WI38 (cell line): ENCODE measurements around the gene PCDHGB5.

Source experiments
- H3K4me3 ChIP-seq: 2 replicates; pipeline ENCODE4 v1.5.1; 2011; ENCODE audit warnings: low read depth, mild to moderate bottlenecking, control low read depth, low read length
- TF ChIP-seq, protein P1 (sequence below): IDR thresholded peaks from 2 replicates; pipeline ENCODE4 v1.5.1; 2012; ENCODE audit warnings: low read depth, mild to moderate bottlenecking, control low read depth, low read length

Gene PCDHGB5

GRCh38 chr5:141419074-141419880, 21.5 kb downstream of the PCDHGB5 start:
- H3K4me3 ChIP-seq = no peak overlapping the region
- TF ChIP-seq, protein P1, sequence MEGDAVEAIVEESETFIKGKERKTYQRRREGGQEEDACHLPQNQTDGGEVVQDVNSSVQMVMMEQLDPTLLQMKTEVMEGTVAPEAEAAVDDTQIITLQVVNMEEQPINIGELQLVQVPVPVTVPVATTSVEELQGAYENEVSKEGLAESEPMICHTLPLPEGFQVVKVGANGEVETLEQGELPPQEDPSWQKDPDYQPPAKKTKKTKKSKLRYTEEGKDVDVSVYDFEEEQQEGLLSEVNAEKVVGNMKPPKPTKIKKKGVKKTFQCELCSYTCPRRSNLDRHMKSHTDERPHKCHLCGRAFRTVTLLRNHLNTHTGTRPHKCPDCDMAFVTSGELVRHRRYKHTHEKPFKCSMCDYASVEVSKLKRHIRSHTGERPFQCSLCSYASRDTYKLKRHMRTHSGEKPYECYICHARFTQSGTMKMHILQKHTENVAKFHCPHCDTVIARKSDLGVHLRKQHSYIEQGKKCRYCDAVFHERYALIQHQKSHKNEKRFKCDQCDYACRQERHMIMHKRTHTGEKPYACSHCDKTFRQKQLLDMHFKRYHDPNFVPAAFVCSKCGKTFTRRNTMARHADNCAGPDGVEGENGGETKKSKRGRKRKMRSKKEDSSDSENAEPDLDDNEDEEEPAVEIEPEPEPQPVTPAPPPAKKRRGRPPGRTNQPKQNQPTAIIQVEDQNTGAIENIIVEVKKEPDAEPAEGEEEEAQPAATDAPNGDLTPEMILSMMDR = no peak

GRCh38 chr5:141420855-141421488, 23.2 kb downstream of the PCDHGB5 start, which contains the start of gene PCDHGA11:
TSS of gene PCDHGA11 (plus strand) at chr5:141421051. CDS start at chr5:141421228, 177 bp downstream.
- H3K4me3 ChIP-seq = peak within 1 kb of the TSS; percentile 36
- TF ChIP-seq, protein P1 = peak; percentile 60

- TF ChIP-seq, protein P1 = no peak
- peak overlapping the region; percentile 36 for H3K4me3 ChIP-seq
Measured at GRCh38 chr5:141421489-141421855, 23.7 kb downstream of the PCDHGB5 start.

DNA sequence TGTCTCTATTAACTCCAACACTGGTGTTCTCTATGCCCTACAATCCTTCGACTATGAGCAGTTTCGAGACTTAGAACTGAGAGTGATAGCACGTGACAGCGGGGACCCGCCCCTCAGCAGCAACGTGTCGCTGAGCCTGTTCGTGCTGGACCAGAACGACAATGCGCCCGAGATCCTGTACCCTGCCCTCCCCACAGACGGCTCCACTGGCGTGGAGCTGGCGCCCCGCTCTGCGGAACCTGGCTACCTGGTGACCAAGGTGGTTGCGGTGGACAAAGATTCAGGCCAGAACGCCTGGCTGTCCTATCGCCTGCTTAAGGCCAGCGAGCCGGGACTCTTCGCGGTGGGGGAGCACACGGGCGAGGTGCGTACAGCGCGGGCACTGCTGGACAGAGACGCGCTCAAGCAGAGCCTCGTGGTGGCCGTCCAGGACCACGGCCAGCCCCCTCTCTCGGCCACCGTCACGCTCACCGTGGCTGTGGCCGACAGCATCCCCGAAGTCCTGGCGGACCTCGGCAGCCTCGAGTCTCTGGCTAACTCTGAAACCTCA, 25.1 kb downstream of the PCDHGB5 start:
- TF ChIP-seq, protein P1 = no peak
- no peak overlapping the region for H3K4me3 ChIP-seq

DNA sequence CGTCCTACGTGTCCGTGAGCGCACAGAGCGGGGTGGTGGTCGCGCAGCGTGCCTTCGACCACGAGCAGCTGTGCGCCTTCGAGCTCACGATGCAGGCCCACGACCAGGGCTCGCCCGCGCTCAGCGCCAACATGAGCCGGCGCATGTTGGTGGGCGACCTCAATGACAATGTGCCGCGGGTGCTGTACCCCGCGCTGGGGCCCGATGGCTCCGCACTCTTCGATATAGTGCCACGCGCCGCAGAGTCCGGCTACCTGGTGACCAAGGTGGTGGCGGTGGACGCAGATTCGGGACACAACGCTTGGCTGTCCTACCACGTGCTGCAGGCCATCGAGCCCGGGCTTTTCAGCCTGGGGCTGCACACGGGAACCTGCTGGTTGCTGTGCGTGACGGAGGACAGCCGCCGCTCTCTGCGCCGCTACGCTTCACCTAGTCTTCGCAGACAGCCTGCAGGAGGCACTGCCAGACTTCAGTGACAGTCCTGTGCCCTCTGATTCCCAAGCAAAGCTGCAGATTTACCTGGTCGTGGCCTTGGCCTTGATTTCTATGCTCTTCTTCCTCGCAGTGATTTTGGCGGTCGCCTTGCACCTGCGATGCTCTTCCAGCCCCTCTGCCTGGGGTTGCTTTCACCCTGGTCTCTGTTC, 30.2 kb downstream of the PCDHGB5 start:
- H3K4me3 ChIP-seq = no peak overlapping the region
- TF ChIP-seq, protein P1 = no peak

GRCh38 chr5:141430332-141431113, 32.8 kb downstream of the PCDHGB5 start, which contains the start of gene PCDHGA12:
TSS of gene PCDHGA12 (plus strand) at chr5:141430507. CDS start at chr5:141430760, 253 bp downstream.
- no peak within 1 kb of the TSS for H3K4me3 ChIP-seq
- TF ChIP-seq, protein P1 = no peak
